HG03469 (cell line): ENCODE measurements around the gene UBLCP1.
"Not testable (repeated sequence)": the region's sequence is repeated elsewhere in the genome, so short reads cannot be mapped to it uniquely, and the experiment has no call there.

Experiments
- ATAC-seq: cut with Tn5 transposase; IDR thresholded peaks from one replicate; pipeline ENCODE4 v1.9.1; 2021; ENCODE audit warnings: mild to moderate bottlenecking, moderate library complexity, moderate number of reproducible peaks; ENCODE audit not compliant: unreplicated experiment

UBLCP1 gene

GRCh38 chr5:159262859-159263568 lies at the start of gene UBLCP1:
TSS of gene UBLCP1 (plus strand) at chr5:159263290. CDS start at chr5:159268916, 5,626 bp downstream.
- ATAC-seq, result peak; percentile 80

GRCh38 chr5:159214486-159215271 lies 48.4 kb upstream of the UBLCP1 start:
- no peak for ATAC-seq

- ATAC-seq, result no peak
These were observed 47.2 kb upstream of the UBLCP1 start for GRCh38 chr5:159215886-159216285.

GRCh38 chr5:159216454-159216853 lies 46.6 kb upstream of the UBLCP1 start:
- no peak for ATAC-seq

GRCh38 chr5:159217236-159217635 lies 45.9 kb upstream of the UBLCP1 start:
- no peak for ATAC-seq

- ATAC-seq, result no peak
These were observed 44.5 kb upstream of the UBLCP1 start for GRCh38 chr5:159218595-159219023.

GRCh38 chr5:159220206-159220605 lies 42.9 kb upstream of the UBLCP1 start:
- no peak for ATAC-seq

- ATAC-seq, result no peak
These were observed 39.6 kb upstream of the UBLCP1 start for GRCh38 chr5:159223469-159223868.

GRCh38 chr5:159224471-159224870 lies 38.6 kb upstream of the UBLCP1 start:
- ATAC-seq, result no peak

- ATAC-seq, result no peak
These were observed 36.6 kb upstream of the UBLCP1 start for GRCh38 chr5:159226451-159226850.

GRCh38 chr5:159227452-159227851 lies 35.6 kb upstream of the UBLCP1 start:
- ATAC-seq, result no peak

- not testable (repeated sequence) for ATAC-seq
These were observed 35.0 kb upstream of the UBLCP1 start for GRCh38 chr5:159228097-159228496.

- ATAC-seq, result no peak
These were observed 32.4 kb upstream of the UBLCP1 start for GRCh38 chr5:159230657-159231056.

- no peak for ATAC-seq
These were observed 31.9 kb upstream of the UBLCP1 start for GRCh38 chr5:159231167-159231566.

- not testable (repeated sequence) for ATAC-seq
These were observed 27.1 kb upstream of the UBLCP1 start for GRCh38 chr5:159235871-159236520.

- no peak for ATAC-seq
These were observed 22.7 kb upstream of the UBLCP1 start for GRCh38 chr5:159240301-159240870.

GRCh38 chr5:159241946-159242552 lies 21.0 kb upstream of the UBLCP1 start:
- no peak for ATAC-seq

GRCh38 chr5:159242656-159243055 lies 20.4 kb upstream of the UBLCP1 start:
- ATAC-seq, result no peak

- ATAC-seq, result no peak
These were observed 19.7 kb upstream of the UBLCP1 start for GRCh38 chr5:159243385-159243784.

GRCh38 chr5:159244163-159244562 lies 18.9 kb upstream of the UBLCP1 start:
- no peak for ATAC-seq

- ATAC-seq, result no peak
These were observed 18.2 kb upstream of the UBLCP1 start for GRCh38 chr5:159244890-159245289.
